Kidney epithelial cell (primary cell): ENCODE data around the gene GLOD5. TPM values are rescaled to one million over a fixed set of nuclear protein-coding genes. Genes with fewer than 3 reads are reported as not detected.

Source experiments
- DNase-seq: peaks from one replicate; pipeline ENCODE4 v3.0.0-alpha.2; 2010; ENCODE audit warnings: low read depth
- H3K27me3 ChIP-seq: 2 replicates; pipeline ENCODE4 v1.6.0; 2011; ENCODE audit warnings: low read length; ENCODE audit not compliant: control insufficient read depth, insufficient read depth
- H3K36me3 ChIP-seq: 2 replicates; pipeline ENCODE4 v1.5.1; 2011; ENCODE audit warnings: low read length; ENCODE audit not compliant: control insufficient read depth, insufficient read depth
- H3K4me3 ChIP-seq: 2 replicates; pipeline ENCODE4 v1.5.1; 2011; ENCODE audit warnings: low read depth, mild to moderate bottlenecking, control low read depth, low read length
- total RNA-seq: library from RNA; depleted of rRNA; stranded (reverse); fragments of >200 nt; gene quantifications from 2 replicates; pipeline ENCODE4 v1.2.3, GENCODE V29; 2015
- TF ChIP-seq, protein P1 (sequence below): IDR thresholded peaks from 2 replicates; pipeline ENCODE4 v1.5.1; 2011; ENCODE audit warnings: mild to moderate bottlenecking, moderate library complexity, low read length, control low read depth, inconsistent platforms; ENCODE audit not compliant: insufficient read depth, poor library complexity, severe bottlenecking

The GLOD5 gene
- total RNA-seq, 1 donor from 2014 or later, result not detected

DNA sequence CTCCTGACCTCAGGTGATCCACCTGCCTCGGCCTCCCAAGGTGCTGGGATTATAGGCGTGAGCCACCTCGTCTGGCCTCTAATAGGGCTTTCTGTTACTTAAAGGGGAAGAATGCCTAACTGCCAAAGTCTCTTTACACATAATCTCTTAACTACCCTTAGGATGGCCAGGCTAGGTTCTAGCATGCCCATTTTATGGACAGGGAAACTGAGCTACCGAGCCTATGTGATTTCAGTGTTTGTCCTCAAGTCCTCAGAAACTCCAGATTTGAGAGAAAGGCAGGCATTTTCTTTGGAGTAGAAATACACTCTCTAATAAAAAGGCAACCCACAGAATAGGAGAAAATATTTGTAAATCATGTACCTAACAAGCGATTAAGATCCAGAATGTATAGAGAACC, 12.4 kb upstream of the GLOD5 start:
- no peak overlapping the region for H3K4me3 ChIP-seq
- TF ChIP-seq, protein P1, sequence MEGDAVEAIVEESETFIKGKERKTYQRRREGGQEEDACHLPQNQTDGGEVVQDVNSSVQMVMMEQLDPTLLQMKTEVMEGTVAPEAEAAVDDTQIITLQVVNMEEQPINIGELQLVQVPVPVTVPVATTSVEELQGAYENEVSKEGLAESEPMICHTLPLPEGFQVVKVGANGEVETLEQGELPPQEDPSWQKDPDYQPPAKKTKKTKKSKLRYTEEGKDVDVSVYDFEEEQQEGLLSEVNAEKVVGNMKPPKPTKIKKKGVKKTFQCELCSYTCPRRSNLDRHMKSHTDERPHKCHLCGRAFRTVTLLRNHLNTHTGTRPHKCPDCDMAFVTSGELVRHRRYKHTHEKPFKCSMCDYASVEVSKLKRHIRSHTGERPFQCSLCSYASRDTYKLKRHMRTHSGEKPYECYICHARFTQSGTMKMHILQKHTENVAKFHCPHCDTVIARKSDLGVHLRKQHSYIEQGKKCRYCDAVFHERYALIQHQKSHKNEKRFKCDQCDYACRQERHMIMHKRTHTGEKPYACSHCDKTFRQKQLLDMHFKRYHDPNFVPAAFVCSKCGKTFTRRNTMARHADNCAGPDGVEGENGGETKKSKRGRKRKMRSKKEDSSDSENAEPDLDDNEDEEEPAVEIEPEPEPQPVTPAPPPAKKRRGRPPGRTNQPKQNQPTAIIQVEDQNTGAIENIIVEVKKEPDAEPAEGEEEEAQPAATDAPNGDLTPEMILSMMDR, result no peak
- H3K27me3 ChIP-seq, result peaks cover 2% of the 10 kb centered on the region
- no peak for DNase-seq
- H3K36me3 ChIP-seq, result no peaks in the 10 kb centered on the region

GRCh38 chrX:48751343-48751742, 10.2 kb upstream of the GLOD5 start:
- TF ChIP-seq, protein P1, result no peak
- Histone ChIP-seq H3K27me3 (peaks cover 2% of the 10 kb centered on the region), H3K36me3 (no peaks in the 10 kb centered on the region), H3K4me3 (no peak overlapping the region)
- no peak for DNase-seq

DNA sequence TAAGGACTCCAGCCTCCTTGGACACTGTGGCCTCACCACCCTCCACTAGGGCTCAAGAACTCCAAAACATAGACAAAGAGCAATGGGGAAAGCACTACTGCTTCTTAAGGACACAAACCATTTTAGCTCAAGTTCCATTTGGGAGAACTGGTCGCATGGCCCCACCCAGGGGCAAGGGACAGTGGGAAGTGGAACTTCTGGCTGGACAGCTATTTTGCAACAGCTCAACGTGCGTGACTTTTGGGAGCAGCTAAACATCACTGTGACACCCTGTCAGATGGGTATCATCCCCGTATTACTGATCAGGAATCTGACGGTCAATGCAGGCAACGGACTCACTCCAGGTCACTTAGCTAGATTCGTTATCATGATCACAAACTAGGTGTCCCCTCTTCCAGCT, 9.0 kb upstream of the GLOD5 start:
- TF ChIP-seq, protein P1, result no peak
- no peak for DNase-seq
- Histone ChIP-seq H3K27me3 (peaks cover 2% of the 10 kb centered on the region), H3K4me3 (no peak overlapping the region), H3K36me3 (no peaks in the 10 kb centered on the region)

DNA sequence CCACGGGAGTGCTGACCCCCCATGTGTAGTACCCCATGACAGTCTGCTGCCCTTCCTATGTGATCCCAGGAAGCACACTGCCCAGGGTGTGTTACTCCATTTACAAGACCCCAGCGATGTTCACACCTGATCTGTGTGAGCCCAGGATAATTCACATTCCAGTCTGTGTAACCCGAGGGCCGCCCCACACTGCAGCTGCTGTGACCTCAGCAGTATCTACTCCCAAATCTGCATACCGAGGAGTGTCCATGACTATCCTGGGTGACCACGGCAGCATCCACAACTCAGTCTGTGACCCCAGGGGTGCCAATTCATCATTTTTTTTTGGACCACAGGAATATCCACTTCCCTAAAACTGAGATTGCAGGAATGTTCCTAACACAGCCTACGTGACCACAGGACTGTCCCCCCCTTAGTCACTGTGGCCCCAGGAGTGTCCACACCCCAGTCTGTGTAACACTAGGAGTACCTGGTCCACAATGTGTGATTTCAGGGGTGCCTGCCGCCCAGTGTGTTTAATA, 7.8 kb upstream of the GLOD5 start:
- TF ChIP-seq, protein P1, result no peak
- DNase-seq, result no peak
- no peak overlapping the region for H3K4me3 ChIP-seq
- no peaks in the 10 kb centered on the region for H3K36me3 ChIP-seq
- H3K27me3 ChIP-seq, result peaks cover 2% of the 10 kb centered on the region

- Histone ChIP-seq H3K27me3 (peaks cover 2% of the 10 kb centered on the region), H3K4me3 (no peak overlapping the region), H3K36me3 (no peaks in the 10 kb centered on the region)
- DNase-seq, result no peak
- TF ChIP-seq, protein P1, result no peak
Measured at GRCh38 chrX:48754238-48754637, 7.3 kb upstream of the GLOD5 start.

GRCh38 chrX:48769230-48769629, 7.7 kb downstream of the GLOD5 start:
- H3K36me3 ChIP-seq, result no peaks in the 10 kb centered on the region
- no peak overlapping the region for H3K4me3 ChIP-seq
- TF ChIP-seq, protein P1, result no peak
- H3K27me3 ChIP-seq, result no peaks in the 10 kb centered on the region
- DNase-seq, result no peak
